ENCODE results near the gene PRPS1. TPM values are rescaled to one million over a fixed set of nuclear protein-coding genes. Genes with fewer than 3 reads are reported as not detected.
"Not testable (repeated sequence)": the region's sequence is repeated elsewhere in the genome, so short reads cannot be mapped to it uniquely, and the experiment has no call there.

The PRPS1 gene
- total RNA-seq, 1 donor from 2014 or later = 14.0 TPM

DNA sequence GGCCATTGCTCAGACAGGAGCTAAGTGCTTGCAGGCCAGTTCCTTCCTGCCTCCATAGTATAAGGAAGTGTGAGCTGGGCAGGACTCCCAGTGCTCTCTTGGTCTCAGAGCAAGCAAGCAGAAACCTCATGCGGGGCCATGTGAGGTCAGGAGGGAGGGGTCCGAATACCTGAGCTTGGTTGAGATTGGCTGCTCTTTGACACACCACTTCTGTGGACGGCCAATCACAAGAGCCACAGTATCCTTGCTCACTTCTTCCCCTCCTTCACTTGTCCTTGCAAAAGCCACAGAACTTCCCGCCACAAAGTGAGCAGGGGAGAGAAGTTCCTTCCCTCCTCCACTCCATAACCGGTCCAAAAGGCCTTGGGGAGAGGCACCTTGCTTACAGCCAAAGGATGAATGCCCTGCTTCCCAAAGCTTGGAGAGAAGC lies 56.7 kb downstream of the PRPS1 start:
- Histone ChIP-seq H3K36me3 (no peaks in the 10 kb centered on the region), H3K4me1 (peaks cover 0 to 8% of the 10 kb centered on the region in 2 donors), H3K27ac (peak overlapping the region in 1 of 2 donors; percentile 17), H3K4me3 (no peak overlapping the region), H3K9me3 (no peaks in the 10 kb centered on the region), H3K27me3 (no peaks in the 10 kb centered on the region)
- intact Hi-C loops (cut with DNase I) = no loop called here
- TF ChIP-seq, protein P1, sequence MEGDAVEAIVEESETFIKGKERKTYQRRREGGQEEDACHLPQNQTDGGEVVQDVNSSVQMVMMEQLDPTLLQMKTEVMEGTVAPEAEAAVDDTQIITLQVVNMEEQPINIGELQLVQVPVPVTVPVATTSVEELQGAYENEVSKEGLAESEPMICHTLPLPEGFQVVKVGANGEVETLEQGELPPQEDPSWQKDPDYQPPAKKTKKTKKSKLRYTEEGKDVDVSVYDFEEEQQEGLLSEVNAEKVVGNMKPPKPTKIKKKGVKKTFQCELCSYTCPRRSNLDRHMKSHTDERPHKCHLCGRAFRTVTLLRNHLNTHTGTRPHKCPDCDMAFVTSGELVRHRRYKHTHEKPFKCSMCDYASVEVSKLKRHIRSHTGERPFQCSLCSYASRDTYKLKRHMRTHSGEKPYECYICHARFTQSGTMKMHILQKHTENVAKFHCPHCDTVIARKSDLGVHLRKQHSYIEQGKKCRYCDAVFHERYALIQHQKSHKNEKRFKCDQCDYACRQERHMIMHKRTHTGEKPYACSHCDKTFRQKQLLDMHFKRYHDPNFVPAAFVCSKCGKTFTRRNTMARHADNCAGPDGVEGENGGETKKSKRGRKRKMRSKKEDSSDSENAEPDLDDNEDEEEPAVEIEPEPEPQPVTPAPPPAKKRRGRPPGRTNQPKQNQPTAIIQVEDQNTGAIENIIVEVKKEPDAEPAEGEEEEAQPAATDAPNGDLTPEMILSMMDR (IDR thresholded peaks at IDR 0.05) = no peak
- DNase-seq (ENCODE audit: low spot score in 2 of 2) = peak; percentile 54 to 84

DNA sequence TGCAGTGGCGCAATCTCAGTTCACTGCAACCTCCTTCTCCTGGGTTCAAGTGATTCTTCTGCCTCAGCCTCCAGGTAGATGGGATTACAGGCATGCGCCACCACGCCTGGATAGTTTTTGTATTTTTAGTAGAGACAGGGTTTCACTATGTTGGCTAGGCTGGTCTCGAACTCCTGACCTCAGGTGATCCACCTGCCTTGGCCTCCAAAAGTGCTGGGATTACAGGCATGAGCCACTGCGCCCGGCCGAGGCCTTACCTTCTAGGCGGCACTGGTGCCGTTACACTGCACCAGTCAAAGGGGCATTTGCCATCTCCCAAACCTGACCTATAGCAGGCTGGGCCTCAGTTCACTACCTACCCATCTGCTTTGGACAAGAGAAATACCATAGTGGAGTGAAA lies 57.3 kb downstream of the PRPS1 start:
- H3K27ac ChIP-seq = peak overlapping the region in 1 of 2 donors; percentile 17
- intact Hi-C loops (cut with DNase I); H3K27me3 ChIP-seq; H3K36me3 ChIP-seq; H3K9me3 ChIP-seq; H3K4me3 ChIP-seq; H3K4me1 ChIP-seq: not testable (repeated sequence)
- peak in 1 of 2 donors; percentile 52 for DNase-seq (ENCODE audit: low spot score in 2 of 2)

DNA sequence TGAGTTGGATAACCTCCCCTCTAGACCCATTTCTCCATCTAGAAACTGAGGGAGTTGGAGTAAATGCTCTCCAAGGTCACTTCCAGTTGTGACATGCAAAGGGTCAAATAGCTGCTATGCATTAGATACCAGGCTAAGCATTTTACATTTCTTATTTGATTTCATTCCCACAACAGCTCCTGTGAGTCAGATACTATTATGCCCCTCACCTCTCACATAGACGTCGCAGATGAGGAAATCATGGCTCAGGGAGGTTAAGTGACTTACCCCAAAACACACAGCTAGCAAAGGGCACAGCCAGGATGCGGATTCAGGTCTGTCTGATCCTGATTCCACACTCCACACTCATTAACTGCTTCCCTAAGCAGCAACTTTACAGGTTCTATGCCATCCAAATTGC lies 57.7 kb downstream of the PRPS1 start:
- TF ChIP-seq, protein P1 (IDR thresholded peaks at IDR 0.05) = no peak
- peak overlapping the region in 1 of 2 donors; percentile 17 for H3K27ac ChIP-seq
- no peaks in the 10 kb centered on the region for H3K36me3 ChIP-seq
- peaks cover 0 to 8% of the 10 kb centered on the region in 2 donors for H3K4me1 ChIP-seq
- H3K4me3 ChIP-seq = no peak overlapping the region
- intact Hi-C loops (cut with DNase I) = no loop called here
- no peaks in the 10 kb centered on the region for H3K27me3 ChIP-seq
- no peaks in the 10 kb centered on the region for H3K9me3 ChIP-seq
- DNase-seq (ENCODE audit: low spot score in 2 of 2) = peak in 1 of 2 donors; percentile 41

DNA sequence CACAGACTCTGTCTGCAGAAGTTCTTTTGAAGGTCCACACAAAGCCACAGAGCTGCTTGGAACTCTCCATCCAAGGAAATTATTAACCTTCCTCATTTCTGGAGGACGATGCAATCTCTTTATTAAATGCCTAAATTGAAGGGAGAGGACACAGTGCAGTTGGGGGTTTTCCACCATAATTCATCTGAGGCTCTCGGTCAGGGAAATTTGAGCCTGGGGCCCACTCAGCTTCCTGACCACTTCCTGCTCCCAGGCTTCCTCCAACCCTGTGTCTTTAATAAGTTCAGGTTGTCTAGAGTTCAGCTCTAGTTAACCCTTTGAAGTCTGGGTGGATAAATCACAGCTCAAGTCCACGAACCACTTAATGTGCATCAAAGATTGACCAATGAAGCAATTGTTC lies 58.5 kb downstream of the PRPS1 start:
- no peaks in the 10 kb centered on the region for H3K27me3 ChIP-seq
- intact Hi-C loops (cut with DNase I) = no loop called here
- DNase-seq (ENCODE audit: low spot score in 2 of 2) = peak in 1 of 2 donors; percentile 25
- TF ChIP-seq, protein P1 (IDR thresholded peaks at IDR 0.05) = no peak
- H3K4me1 ChIP-seq = peaks cover 0 to 8% of the 10 kb centered on the region in 2 donors
- H3K27ac ChIP-seq = no peak overlapping the region
- no peak overlapping the region for H3K4me3 ChIP-seq
- no peaks in the 10 kb centered on the region for H3K36me3 ChIP-seq
- H3K9me3 ChIP-seq = no peaks in the 10 kb centered on the region

DNA sequence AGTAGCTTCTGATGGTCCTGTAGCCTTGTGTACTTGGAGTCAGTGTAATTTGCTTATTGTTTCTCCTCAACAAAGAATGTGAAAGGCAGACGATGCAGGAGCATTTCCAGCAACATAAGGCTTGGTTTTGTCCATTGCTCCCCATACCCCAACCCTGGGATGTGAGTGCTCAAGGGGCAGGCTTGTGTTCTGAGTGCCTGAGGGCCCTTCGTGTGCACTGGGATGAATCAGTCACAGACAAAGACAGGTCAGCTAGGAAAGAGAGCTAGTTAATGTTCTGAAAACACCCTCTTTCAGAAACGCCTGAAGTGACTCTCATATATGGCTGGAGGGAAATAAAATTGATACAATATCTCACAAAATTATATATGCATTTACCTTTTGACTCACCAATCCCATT lies 59.1 kb downstream of the PRPS1 start:
- TF ChIP-seq, protein P1 (IDR thresholded peaks at IDR 0.05) = no peak
- Histone ChIP-seq H3K36me3 (no peaks in the 10 kb centered on the region), H3K4me1 (peaks cover 0 to 8% of the 10 kb centered on the region in 2 donors), H3K4me3 (no peak overlapping the region), H3K27ac (no peak overlapping the region), H3K9me3 (no peaks in the 10 kb centered on the region), H3K27me3 (no peaks in the 10 kb centered on the region)
- no peak for DNase-seq (ENCODE audit: low spot score in 2 of 2)
- intact Hi-C loops (cut with DNase I) = no loop called here

DNA sequence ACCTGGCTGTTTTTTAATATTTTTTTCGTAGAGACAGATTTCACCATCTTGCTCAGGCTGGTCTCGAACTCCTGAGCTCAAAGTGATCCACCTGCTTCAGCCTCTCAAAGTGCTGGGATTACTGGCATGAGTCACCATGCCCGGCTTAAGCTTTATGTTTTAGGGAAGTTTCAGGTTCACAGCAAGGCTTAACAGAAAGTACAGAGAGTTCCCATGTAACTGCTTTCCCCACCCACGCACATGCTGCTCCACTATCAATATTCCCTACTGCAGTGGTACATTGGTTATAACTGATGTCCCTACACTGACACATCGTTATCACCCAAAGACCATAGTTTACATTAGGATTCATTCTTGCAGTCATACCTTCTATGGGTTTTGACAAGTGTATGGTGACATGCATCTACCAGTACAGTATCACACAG lies 62.7 kb downstream of the PRPS1 start:
- TF ChIP-seq, protein P1 (IDR thresholded peaks at IDR 0.05) = no peak
- no peak overlapping the region for H3K27ac ChIP-seq
- intact Hi-C loops (cut with DNase I) = no loop called here
- DNase-seq (ENCODE audit: low spot score in 2 of 2) = peak in 1 of 2 donors; percentile 46
- H3K9me3 ChIP-seq = no peaks in the 10 kb centered on the region
- no peaks in the 10 kb centered on the region for H3K4me1 ChIP-seq
- no peaks in the 10 kb centered on the region for H3K36me3 ChIP-seq
- H3K27me3 ChIP-seq = no peaks in the 10 kb centered on the region
- no peak overlapping the region for H3K4me3 ChIP-seq

Measured in ascending aorta (tissue), 2 donors.